Astrocyte (in vitro differentiated cells and primary cell): Measurements from ENCODE around the gene KRT9. TPM values are rescaled to one million over a fixed set of nuclear protein-coding genes. Genes with fewer than 3 reads are reported as not detected.
"Not testable (repeated sequence)": the region's sequence is repeated elsewhere in the genome, so short reads cannot be mapped to it uniquely, and the experiment has no call there.

ENCODE experiments used
- DNase-seq: peaks from one replicate; pipeline ENCODE4 v3.0.0-alpha.2; 2010; ENCODE audit warnings: low read depth
- FAIRE-seq: peaks from 2 replicates; lab custom pipeline; 2011; peaks lifted over from hg19 to GRCh38; lab: Jason Lieb, UNC
- H2AFZ ChIP-seq: 2 replicates; pipeline ENCODE4 v1.6.0; 2012; ENCODE audit warnings: low read depth, low read length, inconsistent platforms
- H3K27ac ChIP-seq: 2 replicates; pipeline ENCODE4 v1.5.1; 2011; ENCODE audit warnings: low read depth, low read length, inconsistent platforms
- H3K27me3 ChIP-seq: 2 replicates; pipeline ENCODE4 v1.6.0; 2011; ENCODE audit warnings: low read length, inconsistent platforms; ENCODE audit not compliant: insufficient read depth
- H3K36me3 ChIP-seq: 2 replicates; pipeline ENCODE4 v1.5.1; 2011; ENCODE audit warnings: low read length, inconsistent platforms; ENCODE audit not compliant: insufficient read depth
- H3K4me1 ChIP-seq: 2 replicates; pipeline ENCODE4 v1.5.1; 2011; ENCODE audit warnings: low read length, inconsistent platforms; ENCODE audit not compliant: insufficient read depth
- H3K4me2 ChIP-seq: 2 replicates; pipeline ENCODE4 v1.6.0; 2012; ENCODE audit warnings: low read length, inconsistent platforms
- H3K4me3 ChIP-seq: 2 replicates; pipeline ENCODE4 v1.5.1; 2011; ENCODE audit warnings: low read depth, mild to moderate bottlenecking, low read length, inconsistent platforms; ENCODE audit not compliant: insufficient read depth
- H3K79me2 ChIP-seq: 2 replicates; pipeline ENCODE4 v1.6.0; 2012; ENCODE audit warnings: mild to moderate bottlenecking, low read length, inconsistent platforms; ENCODE audit not compliant: insufficient read depth
- H3K9ac ChIP-seq: 2 replicates; pipeline ENCODE4 v1.6.0; 2012; ENCODE audit warnings: mild to moderate bottlenecking, low read length, inconsistent platforms
- H3K9me3 ChIP-seq: 2 replicates; pipeline ENCODE4 v1.5.1; 2012; ENCODE audit warnings: low read depth, mild to moderate bottlenecking, low read length, inconsistent platforms; ENCODE audit not compliant: insufficient read depth
- H4K20me1 ChIP-seq: 2 replicates; pipeline ENCODE4 v1.6.0; 2012; ENCODE audit warnings: low read length, inconsistent platforms; ENCODE audit not compliant: insufficient read depth
- H3K27ac Mint-ChIP-seq: one replicate; pipeline ENCODE4 v1.8.0; 2021; ENCODE audit warnings: mild to moderate bottlenecking, mixed read lengths; ENCODE audit not compliant: unreplicated experiment
- H3K27me3 Mint-ChIP-seq: one replicate; pipeline ENCODE4 v1.8.0; 2021; ENCODE audit warnings: low read depth, mixed read lengths; ENCODE audit not compliant: unreplicated experiment
- H3K36me3 Mint-ChIP-seq: one replicate; pipeline ENCODE4 v1.8.0; 2021; ENCODE audit warnings: low read depth, mixed read lengths; ENCODE audit not compliant: unreplicated experiment
- H3K4me1 Mint-ChIP-seq: one replicate; pipeline ENCODE4 v1.8.0; 2021; ENCODE audit warnings: low read depth, mixed read lengths; ENCODE audit not compliant: unreplicated experiment
- H3K4me3 Mint-ChIP-seq: one replicate; pipeline ENCODE4 v1.8.0; 2021; ENCODE audit warnings: mild to moderate bottlenecking, moderate library complexity, mixed read lengths; ENCODE audit not compliant: unreplicated experiment
- H3K9me3 Mint-ChIP-seq: one replicate; pipeline ENCODE4 v1.8.0; 2021; ENCODE audit warnings: mild to moderate bottlenecking, mixed read lengths; ENCODE audit not compliant: unreplicated experiment
- EZH2 ChIP-seq: IDR thresholded peaks from 2 replicates; pipeline ENCODE4 v1.6.1; 2012; ENCODE audit warnings: mild to moderate bottlenecking, low read length, inconsistent platforms; ENCODE audit not compliant: insufficient read depth
- total RNA-seq: library from RNA; stranded (reverse); gene quantifications from 2 replicates; pipeline ENCODE4 v1.2.1, GENCODE V29; 2021
- TF ChIP-seq, protein P1 (sequence below): IDR thresholded peaks from 2 replicates; pipeline ENCODE4 v1.5.1; 2011; ENCODE audit warnings: low read depth, mild to moderate bottlenecking, inconsistent platforms, low read length, moderate library complexity; ENCODE audit not compliant: insufficient read depth

KRT9 gene
- total RNA-seq, 1 donor from 2014 or later, result 0.09 TPM

DNA sequence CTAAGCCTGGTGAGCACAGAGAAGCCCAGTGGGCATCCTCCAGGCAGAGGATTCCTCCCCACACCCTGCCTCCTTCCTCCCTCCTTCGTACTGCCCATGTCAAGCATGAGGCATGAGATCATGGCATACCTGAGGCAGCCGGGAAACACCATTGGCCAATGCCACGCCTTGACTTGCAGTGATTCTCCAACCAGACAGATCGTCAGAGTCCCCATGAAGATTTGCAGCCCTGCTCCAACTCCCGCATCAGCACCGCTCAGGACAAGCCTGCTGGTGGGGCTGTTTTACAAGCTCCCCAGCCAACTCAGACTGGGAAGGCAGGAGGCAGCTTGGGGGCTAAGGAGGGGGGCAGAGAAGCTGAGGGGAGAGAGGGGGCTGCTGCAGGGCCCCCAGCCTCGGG, 43.6 kb upstream of the KRT9 start:
- FAIRE-seq (no peak), DNase-seq (no peak)
- no peak overlapping the region for H3K4me3 ChIP-seq
- no peak overlapping the region for H3K27ac ChIP-seq
- Mint-ChIP-seq H3K4me3 (no peak overlapping the region), H3K4me1 (peaks cover 4% of the 10 kb centered on the region), H3K36me3 (peaks cover 2% of the 10 kb centered on the region), H3K27ac (no peak overlapping the region), H3K27me3 (peaks cover 16% of the 10 kb centered on the region), H3K9me3 (no peaks in the 10 kb centered on the region)
- no peak overlapping the region for H3K4me2 ChIP-seq
- no peaks in the 10 kb centered on the region for H4K20me1 ChIP-seq
- H3K79me2 ChIP-seq, result no peaks in the 10 kb centered on the region
- peaks cover 2% of the 10 kb centered on the region for H3K27me3 ChIP-seq
- H3K9me3 ChIP-seq, result no peaks in the 10 kb centered on the region
- no peak overlapping the region for H3K9ac ChIP-seq
- H3K4me1 ChIP-seq, result peaks cover 5% of the 10 kb centered on the region
- no peaks in the 10 kb centered on the region for H3K36me3 ChIP-seq
- TF ChIP-seq EZH2, result no peak
- TF ChIP-seq, protein P1, sequence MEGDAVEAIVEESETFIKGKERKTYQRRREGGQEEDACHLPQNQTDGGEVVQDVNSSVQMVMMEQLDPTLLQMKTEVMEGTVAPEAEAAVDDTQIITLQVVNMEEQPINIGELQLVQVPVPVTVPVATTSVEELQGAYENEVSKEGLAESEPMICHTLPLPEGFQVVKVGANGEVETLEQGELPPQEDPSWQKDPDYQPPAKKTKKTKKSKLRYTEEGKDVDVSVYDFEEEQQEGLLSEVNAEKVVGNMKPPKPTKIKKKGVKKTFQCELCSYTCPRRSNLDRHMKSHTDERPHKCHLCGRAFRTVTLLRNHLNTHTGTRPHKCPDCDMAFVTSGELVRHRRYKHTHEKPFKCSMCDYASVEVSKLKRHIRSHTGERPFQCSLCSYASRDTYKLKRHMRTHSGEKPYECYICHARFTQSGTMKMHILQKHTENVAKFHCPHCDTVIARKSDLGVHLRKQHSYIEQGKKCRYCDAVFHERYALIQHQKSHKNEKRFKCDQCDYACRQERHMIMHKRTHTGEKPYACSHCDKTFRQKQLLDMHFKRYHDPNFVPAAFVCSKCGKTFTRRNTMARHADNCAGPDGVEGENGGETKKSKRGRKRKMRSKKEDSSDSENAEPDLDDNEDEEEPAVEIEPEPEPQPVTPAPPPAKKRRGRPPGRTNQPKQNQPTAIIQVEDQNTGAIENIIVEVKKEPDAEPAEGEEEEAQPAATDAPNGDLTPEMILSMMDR, result no peak
- H2AFZ ChIP-seq, result no peak overlapping the region

DNA sequence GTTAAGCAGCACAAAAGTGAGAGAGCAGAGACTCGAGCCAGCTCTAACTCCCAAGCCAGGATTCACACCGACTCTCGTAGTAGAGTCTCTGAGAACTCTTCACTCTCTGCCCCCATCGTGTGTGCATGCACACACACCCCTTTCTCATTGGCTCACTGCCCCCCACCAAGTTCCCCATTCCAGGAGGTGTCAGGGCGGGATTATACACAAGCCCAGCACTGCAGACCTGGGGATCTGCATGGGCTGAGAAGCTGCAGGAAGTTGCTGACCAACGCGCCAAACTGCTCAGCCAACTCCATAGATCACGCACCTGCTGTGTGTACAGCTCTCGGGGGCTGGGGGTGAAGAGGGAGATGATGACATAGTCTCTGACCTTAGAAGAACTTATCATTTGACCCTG, 42.9 kb upstream of the KRT9 start:
- H3K4me3 ChIP-seq, H3K4me1 Mint-ChIP-seq, H3K4me3 Mint-ChIP-seq: not testable (repeated sequence)

DNA sequence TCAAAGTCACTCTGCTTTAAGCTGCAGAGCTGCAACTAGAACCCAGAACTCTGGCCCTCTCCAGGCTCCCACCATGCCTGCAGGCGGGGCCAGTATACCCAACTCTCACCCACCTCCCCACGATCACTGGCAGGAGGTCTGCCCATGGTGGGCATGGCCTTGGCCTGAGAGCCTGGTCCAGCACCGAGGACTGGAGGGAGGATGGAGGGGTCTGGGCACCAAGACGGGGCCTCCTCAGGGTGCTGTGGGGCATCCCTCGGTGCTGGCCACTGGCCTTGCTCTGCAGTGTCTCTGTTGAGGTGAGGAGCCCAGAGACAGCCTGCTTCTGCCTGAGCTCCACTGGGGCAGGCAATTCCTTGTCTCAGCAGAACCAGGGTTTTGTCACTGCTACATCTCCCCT, 42.2 kb upstream of the KRT9 start:
- Histone ChIP-seq H3K4me3 (no peak overlapping the region), H3K4me2 (no peak overlapping the region), H3K27ac (no peak overlapping the region), H2AFZ (no peak overlapping the region), H3K4me1 (peaks cover 5% of the 10 kb centered on the region), H4K20me1 (no peaks in the 10 kb centered on the region), H3K27me3 (peaks cover 4% of the 10 kb centered on the region), H3K9me3 (no peaks in the 10 kb centered on the region), H3K36me3 (no peaks in the 10 kb centered on the region), H3K79me2 (no peaks in the 10 kb centered on the region), H3K9ac (no peak overlapping the region)
- TF ChIP-seq EZH2, result no peak
- TF ChIP-seq, protein P1, result no peak
- DNase-seq, result no peak
- H3K27ac Mint-ChIP-seq, result no peak overlapping the region
- H3K36me3 Mint-ChIP-seq, result peaks cover 2% of the 10 kb centered on the region
- peaks cover 2% of the 10 kb centered on the region for H3K4me1 Mint-ChIP-seq
- H3K4me3 Mint-ChIP-seq, result no peak overlapping the region
- peaks cover 28% of the 10 kb centered on the region for H3K27me3 Mint-ChIP-seq
- FAIRE-seq, result no peak
- H3K9me3 Mint-ChIP-seq, result peaks cover 2% of the 10 kb centered on the region

More for the DNA sequence above, 42.9 kb upstream of the KRT9 start:
- H3K9ac ChIP-seq, H3K27ac Mint-ChIP-seq, FAIRE-seq, DNase-seq, H3K4me1 ChIP-seq, H3K36me3 Mint-ChIP-seq, H3K36me3 ChIP-seq, H3K27ac ChIP-seq, H4K20me1 ChIP-seq, H3K27me3 ChIP-seq, H2AFZ ChIP-seq, H3K4me2 ChIP-seq, H3K9me3 ChIP-seq, H3K9me3 Mint-ChIP-seq, H3K79me2 ChIP-seq: not testable (repeated sequence)
- peaks cover 22% of the 10 kb centered on the region for H3K27me3 Mint-ChIP-seq
